Endothelial cell of umbilical vein (primary cell): ENCODE measurements around the gene RASSF10. TPM values are rescaled to one million over a fixed set of nuclear protein-coding genes. Genes with fewer than 3 reads are reported as not detected.

Source experiments
- BruUV-seq: library from RNA; stranded (reverse); fragments of 400-500 nt; replicated peaks from 2 replicates; lab custom pipeline; 2021; lab: Mats Ljungman, UMichigan
- CTCF ChIA-PET: fragments of 300-600, 350-600 bp; sonication (Branson Sonifier 250); formaldehyde crosslinking; loops from one replicate; lab custom pipeline; 2021; ENCODE audit warnings: antibody characterized with exemption, inconsistent platforms; lab: Charles Lee
- POLR2A ChIA-PET: fragments of 300-600, 350-600 bp; sonication (Branson Sonifier 250); formaldehyde crosslinking; loops from one replicate; lab custom pipeline; 2021; ENCODE audit warnings: antibody characterized with exemption, inconsistent platforms; lab: Charles Lee
- DNase-seq: peaks from one replicate; pipeline ENCODE4 v3.0.0-alpha.2; 2011; ENCODE audit warnings: low read depth, low spot score
- FAIRE-seq: peaks from 2 replicates; lab custom pipeline; 2011; peaks lifted over from hg19 to GRCh38; lab: Jason Lieb, UNC
- H2AFZ ChIP-seq: 2 replicates; pipeline ENCODE4 v1.6.0; 2012; ENCODE audit warnings: low read depth, low read length, control low read depth, inconsistent platforms
- H3K27ac ChIP-seq: 2 replicates; pipeline ENCODE4 v1.5.1; 2011; ENCODE audit warnings: low read depth, mild to moderate bottlenecking, control low read depth, low read length, moderate library complexity; ENCODE audit not compliant: insufficient read depth
- H3K27me3 ChIP-seq, 2 experiments: 2 replicates each; pipeline versions ENCODE4 v1.6.0 to v1.6.1; 2011; ENCODE audit warnings: low read length in 2 of 2, mixed read lengths in 1 of 2; ENCODE audit not compliant: control insufficient read depth in 2 of 2, insufficient read depth in 2 of 2
- H3K36me3 ChIP-seq, 2 experiments: 2 replicates in 1 of 2; 3 replicates in 1 of 2; pipeline ENCODE4 v1.5.1; 2011; ENCODE audit warnings: low read length in 2 of 2, mild to moderate bottlenecking in 1 of 2, moderate library complexity in 1 of 2; ENCODE audit not compliant: control insufficient read depth in 2 of 2, insufficient read depth in 2 of 2; ENCODE audit errors: extremely low read depth in 1 of 2
- H3K4me1 ChIP-seq: 3 replicates; pipeline ENCODE4 v1.5.1; 2011; ENCODE audit warnings: mild to moderate bottlenecking, low read length; ENCODE audit not compliant: control insufficient read depth, insufficient read depth; ENCODE audit errors: extremely low read depth
- H3K4me2 ChIP-seq: 2 replicates; pipeline ENCODE4 v1.6.1; 2011; ENCODE audit warnings: low read length, control low read depth, mixed read lengths; ENCODE audit not compliant: insufficient read depth
- H3K4me3 ChIP-seq, 3 experiments: fragments of 200-600 bp in 1 of 3; sonication (generic), shearing (Covaris generic) in 1 of 3; replicated peaks in 1 of 3; 2 replicates each; pipeline ENCODE4 v1.5.1; 2011 to 2016; ENCODE audit warnings: control low read depth in 3 of 3, low read length in 3 of 3, mild to moderate bottlenecking in 2 of 3, inconsistent platforms in 1 of 3, low read depth in 1 of 3, moderate library complexity in 1 of 3; ENCODE audit not compliant: insufficient read depth in 1 of 3
- H3K79me2 ChIP-seq: 2 replicates; pipeline ENCODE4 v1.6.0; 2012; ENCODE audit warnings: low read length, inconsistent platforms; ENCODE audit not compliant: control insufficient read depth, insufficient read depth
- H3K9ac ChIP-seq: replicated peaks from 2 replicates; pipeline ENCODE3; 2011; ENCODE audit warnings: low read length, control low read depth; ENCODE audit not compliant: insufficient read depth; ENCODE audit errors: extremely low read depth
- H3K9me1 ChIP-seq: replicated peaks from 3 replicates; pipeline ENCODE4 v1.6.0; 2011; ENCODE audit warnings: mild to moderate bottlenecking, low read length; ENCODE audit not compliant: control insufficient read depth, insufficient read depth; ENCODE audit errors: extremely low read depth
- H3K9me3 ChIP-seq: replicated peaks from 2 replicates; pipeline ENCODE4 v1.5.1; 2012; ENCODE audit warnings: low read length, inconsistent platforms; ENCODE audit not compliant: control insufficient read depth, insufficient read depth
- H4K20me1 ChIP-seq: replicated peaks from 2 replicates; pipeline ENCODE3; 2011; ENCODE audit warnings: mild to moderate bottlenecking, low read length; ENCODE audit not compliant: control insufficient read depth, insufficient read depth; ENCODE audit errors: extremely low read depth
- EZH2 ChIP-seq: IDR thresholded peaks from 2 replicates; pipeline ENCODE4 v1.6.1; 2012; ENCODE audit warnings: borderline replicate concordance, low read depth, mild to moderate bottlenecking, moderate library complexity, low read length, inconsistent platforms; ENCODE audit not compliant: severe bottlenecking
- FOS ChIP-seq: IDR thresholded peaks from 2 replicates; pipeline ENCODE4 v1.6.1; 2011; ENCODE audit warnings: mild to moderate bottlenecking, low read length, moderate library complexity, borderline replicate concordance; ENCODE audit not compliant: insufficient read depth
- GATA2 ChIP-seq: IDR thresholded peaks from 2 replicates; pipeline ENCODE4 v1.7.0; 2011; ENCODE audit warnings: low read depth, mild to moderate bottlenecking, moderate library complexity, mixed read lengths, low read length; ENCODE audit not compliant: insufficient read length, insufficient read depth
- JUN ChIP-seq: IDR thresholded peaks from 2 replicates; pipeline ENCODE4 v1.6.1; 2011; ENCODE audit warnings: borderline replicate concordance, low read depth; ENCODE audit not compliant: insufficient read length, insufficient read depth
- MYC ChIP-seq: IDR thresholded peaks from one replicate; pipeline ENCODE4 v1.6.1; 2011; ENCODE audit warnings: mild to moderate bottlenecking, low read depth, low read length
- POLR2A ChIP-seq: IDR thresholded peaks from 2 replicates; pipeline ENCODE4 v1.6.1; 2012; ENCODE audit warnings: low read depth, mild to moderate bottlenecking, control low read depth, low read length
- POLR2AphosphoS5 ChIP-seq: IDR thresholded peaks from 2 replicates; pipeline ENCODE4 v1.6.1; 2012; ENCODE audit warnings: low read depth, mild to moderate bottlenecking, control low read depth, low read length, moderate library complexity; ENCODE audit not compliant: insufficient read depth
- dilution Hi-C: fragments of 300-500 bp; cut with MboI; formaldehyde crosslinking; loops from one replicate; pipeline ENCODE4 v1.15.0; 2019; ENCODE audit warnings: low sequenced_read_pairs; ENCODE audit not compliant: extremely low pct_ligation_motif_present
- intact Hi-C: fragments of 100-400 bp; cut with micrococcal nuclease; formaldehyde crosslinking; loops from one replicate; pipeline ENCODE4 v1.10.0; 2022
- polyA plus RNA-seq, 4 experiments: library from polyadenylated mRNA; depleted of rRNA in 3 of 4; stranded (reverse) in 3 of 4; unstranded in 1 of 4; fragments of >200 nt; gene quantifications; 2 replicates each; pipeline versions ENCODE4 v1.2.1 to v1.2.3, GENCODE V29; 2011 to 2012; ENCODE audit warnings: missing spikeins in 1 of 4
- total RNA-seq: library from RNA; stranded (reverse); gene quantifications from 2 replicates; pipeline ENCODE4 v1.2.3, GENCODE V29; 2021
- TF ChIP-seq, protein P1 (sequence below), 2 donors: IDR thresholded peaks; 1 replicate in 1 of 2; 2 replicates in 1 of 2; pipeline ENCODE4 v1.5.1; 2011; ENCODE audit warnings: low read length in 2 of 2, mild to moderate bottlenecking in 2 of 2, moderate library complexity in 2 of 2, control low read depth in 1 of 2, inconsistent platforms in 1 of 2, low read depth in 1 of 2; ENCODE audit not compliant: insufficient read depth in 1 of 2; ENCODE audit errors: extremely low read depth in 1 of 2
- TF ChIP-seq, protein P2 (sequence below): IDR thresholded peaks from 2 replicates; pipeline ENCODE4 v1.6.1; 2011; ENCODE audit not compliant: insufficient read depth, insufficient read length

Gene RASSF10
- total and polyA plus RNA-seq, 2 donors (not counting 3 experiments of a cell fraction or from before 2014, with no cell fraction given), result 0.03 TPM; not detected in 1

GRCh38 chr11:13035711-13036110 is 26.6 kb downstream of the RASSF10 start:
- no peaks in the 10 kb centered on the region for H3K4me1 ChIP-seq
- no peak for FAIRE-seq
- no peak overlapping the region for H3K4me3 ChIP-seq
- no peaks in the 10 kb centered on the region for H4K20me1 ChIP-seq
- no peak overlapping the region for H3K4me2 ChIP-seq
- H3K27ac ChIP-seq, result no peak overlapping the region
- no TSS peak for BruUV-seq
- intact Hi-C loops, result no loop called here
- H3K36me3 ChIP-seq, result no peaks in the 10 kb centered on the region
- H3K27me3 ChIP-seq, result peaks cover 16 to 20% of the 10 kb centered on the region in 2 experiments
- DNase-seq, result no peak
- CTCF ChIA-PET, result no interaction called here
- H3K79me2 ChIP-seq, result no peaks in the 10 kb centered on the region
- no peak overlapping the region for H3K9ac ChIP-seq
- H2AFZ ChIP-seq, result no peak overlapping the region
- dilution Hi-C loops, result no loop called here
- H3K9me3 ChIP-seq, result no peaks in the 10 kb centered on the region
- H3K9me1 ChIP-seq, result no peaks in the 10 kb centered on the region
- no peak for TF ChIP-seq POLR2A
- no peak for TF ChIP-seq MYC
- peak; percentile 29 for TF ChIP-seq EZH2
- TF ChIP-seq GATA2, result no peak
- POLR2A ChIA-PET, result no interaction called here

DNA sequence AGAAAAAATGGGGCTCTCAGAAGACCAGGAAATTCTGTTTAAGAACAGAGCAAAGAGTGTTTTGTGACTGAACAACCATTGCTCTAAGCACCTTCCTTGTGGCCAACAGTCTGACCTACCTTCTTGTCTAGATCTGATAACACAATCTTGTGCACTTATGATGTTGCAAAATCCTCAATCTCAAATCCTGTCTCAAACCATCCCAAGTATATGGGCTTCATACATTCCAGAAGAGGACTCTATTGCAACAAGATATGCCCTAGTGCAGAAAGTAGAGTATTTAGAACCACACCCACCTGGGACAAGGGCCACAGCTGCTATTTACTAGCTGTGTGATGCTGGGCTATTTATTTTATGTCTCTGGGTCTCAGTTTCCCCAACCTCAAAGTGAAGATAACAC is 27.1 kb downstream of the RASSF10 start:
- no TSS peak for BruUV-seq
- ChIA-PET CTCF (interaction anchor here (1.4 kb wide), 1 partner anchor 10 kb away, joined by 4 read pairs; no protein-coding TSS in a partner anchor), POLR2A (no interaction called here)
- Histone ChIP-seq H3K27me3 (peaks cover 19 to 20% of the 10 kb centered on the region in 2 experiments), H3K9me3 (no peaks in the 10 kb centered on the region), H3K4me1 (no peaks in the 10 kb centered on the region), H2AFZ (no peak overlapping the region), H3K9ac (no peak overlapping the region), H3K36me3 (no peaks in the 10 kb centered on the region), H3K4me3 (no peak overlapping the region), H3K27ac (no peak overlapping the region), H3K4me2 (no peak overlapping the region), H3K9me1 (no peaks in the 10 kb centered on the region), H3K79me2 (no peaks in the 10 kb centered on the region), H4K20me1 (no peaks in the 10 kb centered on the region)
- FAIRE-seq, result no peak
- intact Hi-C loops (no loop called here), dilution Hi-C loops (no loop called here)
- no peak for TF ChIP-seq POLR2AphosphoS5
- no peak for TF ChIP-seq POLR2A
- no peak for TF ChIP-seq MYC
- TF ChIP-seq, protein P1, sequence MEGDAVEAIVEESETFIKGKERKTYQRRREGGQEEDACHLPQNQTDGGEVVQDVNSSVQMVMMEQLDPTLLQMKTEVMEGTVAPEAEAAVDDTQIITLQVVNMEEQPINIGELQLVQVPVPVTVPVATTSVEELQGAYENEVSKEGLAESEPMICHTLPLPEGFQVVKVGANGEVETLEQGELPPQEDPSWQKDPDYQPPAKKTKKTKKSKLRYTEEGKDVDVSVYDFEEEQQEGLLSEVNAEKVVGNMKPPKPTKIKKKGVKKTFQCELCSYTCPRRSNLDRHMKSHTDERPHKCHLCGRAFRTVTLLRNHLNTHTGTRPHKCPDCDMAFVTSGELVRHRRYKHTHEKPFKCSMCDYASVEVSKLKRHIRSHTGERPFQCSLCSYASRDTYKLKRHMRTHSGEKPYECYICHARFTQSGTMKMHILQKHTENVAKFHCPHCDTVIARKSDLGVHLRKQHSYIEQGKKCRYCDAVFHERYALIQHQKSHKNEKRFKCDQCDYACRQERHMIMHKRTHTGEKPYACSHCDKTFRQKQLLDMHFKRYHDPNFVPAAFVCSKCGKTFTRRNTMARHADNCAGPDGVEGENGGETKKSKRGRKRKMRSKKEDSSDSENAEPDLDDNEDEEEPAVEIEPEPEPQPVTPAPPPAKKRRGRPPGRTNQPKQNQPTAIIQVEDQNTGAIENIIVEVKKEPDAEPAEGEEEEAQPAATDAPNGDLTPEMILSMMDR (IDR thresholded peaks at IDR 0.05; ENCODE audit: extremely low read depth in 1 of 2, insufficient read depth in 1 of 2, low read depth in 1 of 2, low read length in 2 of 2), result no peak
- TF ChIP-seq GATA2, result no peak
- no peak for TF ChIP-seq JUN
- TF ChIP-seq, protein P2, sequence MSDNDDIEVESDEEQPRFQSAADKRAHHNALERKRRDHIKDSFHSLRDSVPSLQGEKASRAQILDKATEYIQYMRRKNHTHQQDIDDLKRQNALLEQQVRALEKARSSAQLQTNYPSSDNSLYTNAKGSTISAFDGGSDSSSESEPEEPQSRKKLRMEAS, result no peak
- TF ChIP-seq EZH2, result no peak
- TF ChIP-seq FOS, result no peak
- no peak for DNase-seq
